Retinal pigment epithelial cell (primary cell): ENCODE measurements around the gene KRT76.
"Not testable (repeated sequence)": the region's sequence is repeated elsewhere in the genome, so short reads cannot be mapped to it uniquely, and the experiment has no call there.

Experiments
- DNase-seq: peaks from one replicate; pipeline ENCODE4 v3.0.0-alpha.2; 2010; ENCODE audit warnings: low read depth
- H3K4me3 ChIP-seq: 2 replicates; pipeline ENCODE4 v1.5.1; 2011; ENCODE audit warnings: mild to moderate bottlenecking, low read length, control low read depth, moderate library complexity
- TF ChIP-seq, protein P1 (sequence below): conservative IDR thresholded peaks from 2 replicates; pipeline ENCODE4 v1.5.1; 2011; ENCODE audit warnings: low read depth, low read length, control low read depth, inconsistent platforms

KRT76 gene

GRCh38 chr12:52757449-52758176 lies 19.5 kb downstream of the KRT76 start:
- no peak for DNase-seq
- TF ChIP-seq, protein P1, sequence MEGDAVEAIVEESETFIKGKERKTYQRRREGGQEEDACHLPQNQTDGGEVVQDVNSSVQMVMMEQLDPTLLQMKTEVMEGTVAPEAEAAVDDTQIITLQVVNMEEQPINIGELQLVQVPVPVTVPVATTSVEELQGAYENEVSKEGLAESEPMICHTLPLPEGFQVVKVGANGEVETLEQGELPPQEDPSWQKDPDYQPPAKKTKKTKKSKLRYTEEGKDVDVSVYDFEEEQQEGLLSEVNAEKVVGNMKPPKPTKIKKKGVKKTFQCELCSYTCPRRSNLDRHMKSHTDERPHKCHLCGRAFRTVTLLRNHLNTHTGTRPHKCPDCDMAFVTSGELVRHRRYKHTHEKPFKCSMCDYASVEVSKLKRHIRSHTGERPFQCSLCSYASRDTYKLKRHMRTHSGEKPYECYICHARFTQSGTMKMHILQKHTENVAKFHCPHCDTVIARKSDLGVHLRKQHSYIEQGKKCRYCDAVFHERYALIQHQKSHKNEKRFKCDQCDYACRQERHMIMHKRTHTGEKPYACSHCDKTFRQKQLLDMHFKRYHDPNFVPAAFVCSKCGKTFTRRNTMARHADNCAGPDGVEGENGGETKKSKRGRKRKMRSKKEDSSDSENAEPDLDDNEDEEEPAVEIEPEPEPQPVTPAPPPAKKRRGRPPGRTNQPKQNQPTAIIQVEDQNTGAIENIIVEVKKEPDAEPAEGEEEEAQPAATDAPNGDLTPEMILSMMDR, result no peak

GRCh38 chr12:52756281-52756960 lies 20.7 kb downstream of the KRT76 start:
- H3K4me3 ChIP-seq, result no peak overlapping the region
- DNase-seq, result no peak
- TF ChIP-seq, protein P1, result no peak

More at GRCh38 chr12:52757449-52758176, 19.5 kb downstream of the KRT76 start:
- no peak overlapping the region for H3K4me3 ChIP-seq

DNA sequence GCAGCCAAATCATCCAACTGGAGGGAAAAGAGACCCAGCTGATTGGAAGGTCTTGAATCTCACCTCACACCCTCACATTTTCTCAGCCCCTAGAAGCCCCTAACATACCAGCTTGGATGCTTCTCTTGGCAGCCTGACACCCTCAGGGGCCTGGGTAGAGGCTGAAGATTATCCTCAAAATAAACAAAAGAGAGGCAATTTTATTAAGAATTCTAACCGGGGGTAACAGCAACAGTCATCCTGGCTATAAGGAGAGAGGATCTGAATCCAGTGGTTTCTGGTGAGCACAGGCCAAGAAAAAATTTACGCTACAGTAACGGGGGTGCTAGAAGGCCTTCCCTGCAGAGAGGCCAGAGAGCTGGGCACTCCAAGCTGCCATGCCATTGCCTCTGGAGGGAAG lies 21.6 kb downstream of the KRT76 start:
- DNase-seq, result no peak
- TF ChIP-seq, protein P1, result no peak
- no peak overlapping the region for H3K4me3 ChIP-seq

DNA sequence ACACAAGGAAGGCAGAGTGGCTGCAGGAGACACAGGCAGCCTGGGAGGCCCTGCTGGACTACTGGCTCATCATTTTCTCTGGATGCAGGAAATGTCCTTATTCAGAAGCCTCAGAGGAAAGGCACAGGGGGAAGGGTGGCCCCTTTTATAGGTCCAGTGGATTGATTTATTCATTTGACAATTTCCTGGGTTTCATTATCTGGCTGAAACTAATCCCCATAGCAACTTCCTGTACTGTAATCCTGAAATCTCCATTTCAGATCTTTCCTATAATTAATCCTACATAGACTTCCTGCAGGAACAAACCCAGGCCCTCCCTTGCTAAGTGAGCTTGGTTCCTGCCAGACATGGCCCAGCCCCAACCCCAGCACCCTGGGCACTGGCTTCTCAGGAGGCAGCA lies 23.0 kb downstream of the KRT76 start:
- TF ChIP-seq, protein P1, result no peak
- DNase-seq, result no peak
- H3K4me3 ChIP-seq, result no peak overlapping the region

GRCh38 chr12:52753283-52753682 lies 23.9 kb downstream of the KRT76 start:
- DNase-seq, result no peak
- no peak overlapping the region for H3K4me3 ChIP-seq
- TF ChIP-seq, protein P1, result no peak

GRCh38 chr12:52752516-52752915 lies 24.6 kb downstream of the KRT76 start:
- TF ChIP-seq, protein P1, result no peak
- DNase-seq, result no peak

DNA sequence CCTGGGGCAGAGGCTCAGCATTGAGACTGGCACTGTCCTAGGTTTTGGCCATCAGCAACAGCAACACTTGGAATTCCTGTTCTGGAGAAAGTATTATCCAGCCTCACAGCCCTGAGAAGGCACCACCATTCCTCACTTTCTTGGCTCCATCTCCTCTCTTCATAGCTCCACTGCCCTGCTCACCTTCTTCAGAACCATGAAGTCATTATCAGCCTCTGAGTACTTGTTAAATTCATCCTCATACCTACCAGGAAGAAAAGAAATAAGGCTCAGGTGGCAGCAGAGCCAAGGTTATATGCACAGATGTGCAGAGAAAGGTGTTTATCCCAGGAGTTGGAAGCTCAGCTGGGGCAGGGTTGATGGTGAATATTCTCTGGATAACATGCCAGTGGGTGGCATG lies 25.4 kb downstream of the KRT76 start:
- no peak for DNase-seq
- no peak overlapping the region for H3K4me3 ChIP-seq
- TF ChIP-seq, protein P1, result no peak

More at GRCh38 chr12:52752516-52752915, 24.6 kb downstream of the KRT76 start:
- H3K4me3 ChIP-seq, result no peak overlapping the region

GRCh38 chr12:52750532-52750931 lies 26.6 kb downstream of the KRT76 start:
- not testable (repeated sequence) for H3K4me3 ChIP-seq, DNase-seq
